Stimulated activated naive CD4-positive, alpha-beta T cell treated with Interleukin-2 at 50 U/mL for 16 hours (primary cell): ENCODE data around the gene PLD4.
"Not testable (repeated sequence)": the region's sequence is repeated elsewhere in the genome, so short reads cannot be mapped to it uniquely, and the experiment has no call there.

Source experiments
- DNase-seq: peaks from one replicate; lab custom pipeline; 2025; lab: John Stamatoyannopoulos, UW

Gene PLD4

GRCh38 chr14:104886690-104887622, 37.7 kb upstream of the PLD4 start:
- DNase-seq: no peak

- DNase-seq: no peak
These were observed 36.8 kb upstream of the PLD4 start for GRCh38 chr14:104887623-104888488.

- DNase-seq: no peak
These were observed 35.9 kb upstream of the PLD4 start for GRCh38 chr14:104888489-104889374.

GRCh38 chr14:104889375-104889757, 35.3 kb upstream of the PLD4 start:
- no peak for DNase-seq

- not testable (repeated sequence) for DNase-seq
These were observed 34.4 kb upstream of the PLD4 start for GRCh38 chr14:104890292-104890691.

- no peak for DNase-seq
These were observed 33.5 kb upstream of the PLD4 start for GRCh38 chr14:104891121-104891551.

- DNase-seq: no peak
These were observed 32.8 kb upstream of the PLD4 start for GRCh38 chr14:104891664-104892530.

- DNase-seq: no peak
These were observed 31.9 kb upstream of the PLD4 start for GRCh38 chr14:104892531-104893434.

GRCh38 chr14:104893435-104894207, 31.1 kb upstream of the PLD4 start:
- DNase-seq: no peak

- DNase-seq: no peak
These were observed 30.1 kb upstream of the PLD4 start for GRCh38 chr14:104894331-104895206.

GRCh38 chr14:104895207-104895785, 29.4 kb upstream of the PLD4 start:
- DNase-seq: no peak

GRCh38 chr14:104895786-104896661, 28.7 kb upstream of the PLD4 start:
- no peak for DNase-seq

- no peak for DNase-seq
These were observed 27.1 kb upstream of the PLD4 start for GRCh38 chr14:104897330-104898194.

- DNase-seq: no peak
These were observed 26.5 kb upstream of the PLD4 start for GRCh38 chr14:104898195-104898558.

GRCh38 chr14:104898870-104899510, 25.7 kb upstream of the PLD4 start:
- no peak for DNase-seq
